Brain microvascular endothelial cell (primary cell): Measurements from ENCODE around the gene PRKN.
"Not testable (repeated sequence)": the region's sequence is repeated elsewhere in the genome, so short reads cannot be mapped to it uniquely, and the experiment has no call there.

Experiments
- DNase-seq: peaks from one replicate; pipeline ENCODE4 v3.0.0-alpha.2; 2020
- H3K27ac ChIP-seq: fragments of 250-450 bp; sonication (Bioruptor Pico); 2 replicates; pipeline ENCODE4 v1.5.1; 2020; ENCODE audit warnings: mild to moderate bottlenecking, moderate library complexity
- H3K27me3 ChIP-seq: fragments of 250-450 bp; sonication (Bioruptor Pico); replicated peaks from 2 replicates; pipeline ENCODE4 v1.5.1; 2020; ENCODE audit warnings: mild to moderate bottlenecking
- H3K36me3 ChIP-seq: fragments of 250-450 bp; sonication (Bioruptor Pico); replicated peaks from 2 replicates; pipeline ENCODE4 v1.5.1; 2020; ENCODE audit warnings: mild to moderate bottlenecking
- H3K4me3 ChIP-seq: 2 replicates; pipeline ENCODE4 v1.5.1; 2011; ENCODE audit warnings: low read depth, mild to moderate bottlenecking, control low read depth, low read length, moderate library complexity
- CTCF ChIP-seq: IDR thresholded peaks from 2 replicates; pipeline ENCODE4 v1.5.1; 2011; ENCODE audit warnings: low read depth, mild to moderate bottlenecking, moderate library complexity, low read length, control low read depth, inconsistent platforms; ENCODE audit errors: missing control alignments
- in situ Hi-C: cut with HindIII; loops from 2 replicates; pipeline ENCODE4 v1.10.0; 2017; ENCODE audit warnings: low sequenced_read_pairs, low pct_ligation_motif_present

The PRKN gene

GRCh38 chr6:161870236-161870901 is 857.2 kb downstream of the PRKN start:
- Histone ChIP-seq H3K27me3 (no peaks in the 10 kb centered on the region), H3K36me3 (no peaks in the 10 kb centered on the region), H3K27ac (no peak overlapping the region), H3K4me3 (no peak overlapping the region)
- in situ Hi-C loops = no loop called here
- DNase-seq = no peak
- TF ChIP-seq CTCF = no peak

- TF ChIP-seq CTCF = no peak
- Histone ChIP-seq H3K36me3 (no peaks in the 10 kb centered on the region), H3K27me3 (no peaks in the 10 kb centered on the region), H3K4me3 (no peak overlapping the region), H3K27ac (no peak overlapping the region)
- DNase-seq = no peak
- in situ Hi-C loops = no loop called here
Measured at GRCh38 chr6:161869491-161869890, 858.1 kb downstream of the PRKN start.

- in situ Hi-C loops = no loop called here
- no peak for TF ChIP-seq CTCF
- Histone ChIP-seq H3K27me3 (no peaks in the 10 kb centered on the region), H3K36me3 (no peaks in the 10 kb centered on the region), H3K27ac (no peak overlapping the region), H3K4me3 (no peak overlapping the region)
- no peak for DNase-seq
Measured at GRCh38 chr6:161866570-161866969, 861.0 kb downstream of the PRKN start.

GRCh38 chr6:161861061-161861460 is 866.5 kb downstream of the PRKN start:
- H3K4me3 ChIP-seq, H3K36me3 ChIP-seq, DNase-seq, in situ Hi-C loops, H3K27ac ChIP-seq, H3K27me3 ChIP-seq: not testable (repeated sequence)

- in situ Hi-C loops = no loop called here
- Histone ChIP-seq H3K4me3 (no peak overlapping the region), H3K27me3 (no peaks in the 10 kb centered on the region), H3K36me3 (no peaks in the 10 kb centered on the region), H3K27ac (no peak overlapping the region)
- TF ChIP-seq CTCF = no peak
- DNase-seq = no peak
Measured at GRCh38 chr6:161853657-161854056, 873.9 kb downstream of the PRKN start.

GRCh38 chr6:161851486-161851885 is 876.1 kb downstream of the PRKN start:
- DNase-seq, H3K27ac ChIP-seq, H3K27me3 ChIP-seq, H3K36me3 ChIP-seq, in situ Hi-C loops, H3K4me3 ChIP-seq: not testable (repeated sequence)

- TF ChIP-seq CTCF = no peak
- in situ Hi-C loops = no loop called here
- H3K4me3 ChIP-seq = no peak overlapping the region
- DNase-seq = no peak
- H3K27ac ChIP-seq = no peak overlapping the region
- no peaks in the 10 kb centered on the region for H3K27me3 ChIP-seq
- no peaks in the 10 kb centered on the region for H3K36me3 ChIP-seq
Measured at GRCh38 chr6:161850562-161850961, 877.0 kb downstream of the PRKN start.
